Ishikawa (cell line): ENCODE measurements around the gene HLA-DOA.

Source experiments
- CEBPB ChIP-seq: IDR thresholded peaks from 2 replicates; pipeline ENCODE4 v1.6.1; 2012
- RAD21 ChIP-seq: IDR thresholded peaks from 2 replicates; pipeline ENCODE4 v1.6.1; 2012; ENCODE audit warnings: low read depth
- REST ChIP-seq: IDR thresholded peaks from 2 replicates; pipeline ENCODE4 v1.6.1; 2012; ENCODE audit warnings: low read depth, mild to moderate bottlenecking

GRCh38 chr6:33008944-33009861 lies at the start of gene HLA-DOA:
- TF ChIP-seq REST (no peak), RAD21 (no peak), CEBPB (no peak)
